Measurements from ENCODE around the gene VPS9D1.

DNA sequence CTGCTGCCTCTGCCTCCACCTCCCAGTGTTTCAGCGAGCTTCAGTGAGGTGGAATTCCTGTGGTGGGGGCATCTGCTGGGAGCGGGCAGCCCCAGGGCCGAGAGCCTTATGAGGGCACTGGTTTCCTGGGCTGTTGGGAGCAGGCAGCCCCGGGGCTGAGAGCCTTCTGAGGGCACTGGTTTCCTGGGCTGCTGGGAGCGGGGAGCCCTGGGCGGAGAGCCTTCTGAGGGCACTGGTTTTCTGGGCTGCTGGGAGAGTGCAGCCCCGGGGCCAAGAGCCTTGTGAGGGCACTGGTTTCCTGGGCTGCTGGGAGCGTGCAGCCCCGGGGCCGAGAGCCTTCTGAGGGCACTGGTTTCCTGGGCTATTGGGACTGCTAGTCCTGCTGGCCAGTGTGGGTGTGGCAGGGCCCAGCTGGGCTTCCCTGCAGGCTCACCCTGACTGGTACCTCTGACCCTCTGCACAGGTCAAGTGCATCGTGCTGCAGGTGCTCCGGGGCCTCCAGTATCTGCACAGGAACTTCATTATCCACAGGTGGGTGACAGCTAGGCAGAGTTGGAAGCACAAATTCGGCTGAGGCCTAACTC is 28.6 kb downstream of the VPS9D1 start:
- TF ChIP-seq, protein P1, sequence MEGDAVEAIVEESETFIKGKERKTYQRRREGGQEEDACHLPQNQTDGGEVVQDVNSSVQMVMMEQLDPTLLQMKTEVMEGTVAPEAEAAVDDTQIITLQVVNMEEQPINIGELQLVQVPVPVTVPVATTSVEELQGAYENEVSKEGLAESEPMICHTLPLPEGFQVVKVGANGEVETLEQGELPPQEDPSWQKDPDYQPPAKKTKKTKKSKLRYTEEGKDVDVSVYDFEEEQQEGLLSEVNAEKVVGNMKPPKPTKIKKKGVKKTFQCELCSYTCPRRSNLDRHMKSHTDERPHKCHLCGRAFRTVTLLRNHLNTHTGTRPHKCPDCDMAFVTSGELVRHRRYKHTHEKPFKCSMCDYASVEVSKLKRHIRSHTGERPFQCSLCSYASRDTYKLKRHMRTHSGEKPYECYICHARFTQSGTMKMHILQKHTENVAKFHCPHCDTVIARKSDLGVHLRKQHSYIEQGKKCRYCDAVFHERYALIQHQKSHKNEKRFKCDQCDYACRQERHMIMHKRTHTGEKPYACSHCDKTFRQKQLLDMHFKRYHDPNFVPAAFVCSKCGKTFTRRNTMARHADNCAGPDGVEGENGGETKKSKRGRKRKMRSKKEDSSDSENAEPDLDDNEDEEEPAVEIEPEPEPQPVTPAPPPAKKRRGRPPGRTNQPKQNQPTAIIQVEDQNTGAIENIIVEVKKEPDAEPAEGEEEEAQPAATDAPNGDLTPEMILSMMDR (IDR thresholded peaks at IDR 0.05): no peak
- TF ChIP-seq POLR2AphosphoS5 (IDR thresholded peaks at IDR 0.05; ENCODE audit: low read depth, low read length) (no peak), TCF7L2 (IDR thresholded peaks at IDR 0.05; ENCODE audit: low read depth, low read length) (no peak), SIN3A (IDR thresholded peaks at IDR 0.05; ENCODE audit: borderline replicate concordance, insufficient read depth, low read depth, low read length) (no peak)
- TF ChIP-seq, protein P2, sequence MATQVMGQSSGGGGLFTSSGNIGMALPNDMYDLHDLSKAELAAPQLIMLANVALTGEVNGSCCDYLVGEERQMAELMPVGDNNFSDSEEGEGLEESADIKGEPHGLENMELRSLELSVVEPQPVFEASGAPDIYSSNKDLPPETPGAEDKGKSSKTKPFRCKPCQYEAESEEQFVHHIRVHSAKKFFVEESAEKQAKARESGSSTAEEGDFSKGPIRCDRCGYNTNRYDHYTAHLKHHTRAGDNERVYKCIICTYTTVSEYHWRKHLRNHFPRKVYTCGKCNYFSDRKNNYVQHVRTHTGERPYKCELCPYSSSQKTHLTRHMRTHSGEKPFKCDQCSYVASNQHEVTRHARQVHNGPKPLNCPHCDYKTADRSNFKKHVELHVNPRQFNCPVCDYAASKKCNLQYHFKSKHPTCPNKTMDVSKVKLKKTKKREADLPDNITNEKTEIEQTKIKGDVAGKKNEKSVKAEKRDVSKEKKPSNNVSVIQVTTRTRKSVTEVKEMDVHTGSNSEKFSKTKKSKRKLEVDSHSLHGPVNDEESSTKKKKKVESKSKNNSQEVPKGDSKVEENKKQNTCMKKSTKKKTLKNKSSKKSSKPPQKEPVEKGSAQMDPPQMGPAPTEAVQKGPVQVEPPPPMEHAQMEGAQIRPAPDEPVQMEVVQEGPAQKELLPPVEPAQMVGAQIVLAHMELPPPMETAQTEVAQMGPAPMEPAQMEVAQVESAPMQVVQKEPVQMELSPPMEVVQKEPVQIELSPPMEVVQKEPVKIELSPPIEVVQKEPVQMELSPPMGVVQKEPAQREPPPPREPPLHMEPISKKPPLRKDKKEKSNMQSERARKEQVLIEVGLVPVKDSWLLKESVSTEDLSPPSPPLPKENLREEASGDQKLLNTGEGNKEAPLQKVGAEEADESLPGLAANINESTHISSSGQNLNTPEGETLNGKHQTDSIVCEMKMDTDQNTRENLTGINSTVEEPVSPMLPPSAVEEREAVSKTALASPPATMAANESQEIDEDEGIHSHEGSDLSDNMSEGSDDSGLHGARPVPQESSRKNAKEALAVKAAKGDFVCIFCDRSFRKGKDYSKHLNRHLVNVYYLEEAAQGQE (IDR thresholded peaks at IDR 0.05; ENCODE audit: insufficient read depth in 1 of 2, low read depth in 2 of 2, low read length in 1 of 2): no peak
